ENCODE data around the gene HNRNPLL. TPM values are rescaled to one million over a fixed set of nuclear protein-coding genes. Genes with fewer than 3 reads are reported as not detected.

Gene HNRNPLL
- total and polyA plus RNA-seq, 2 of the 8 experiments (the other 6 are each of a cell fraction or from before 2014, with no cell fraction given): 18.6 to 69.3 TPM

- no peak for TF ChIP-seq RAD21 (IDR thresholded peaks at IDR 0.05 in 1 of 2, conservative IDR thresholded peaks at IDR 0.05 in 1 of 2; ENCODE audit: low read depth in 2 of 2, low read length in 2 of 2)
- Histone ChIP-seq H4K5ac (ENCODE audit: insufficient read length, low read depth, low read length) (no peak overlapping the region), H3K79me2 (ENCODE audit: control insufficient read depth in 1 of 2, insufficient read depth in 2 of 2, low read length in 2 of 2) (no peaks in the 10 kb centered on the region), H3K9me3 (ENCODE audit: insufficient read depth in 2 of 2, low read depth in 1 of 2, low read length in 1 of 2) (no peaks in the 10 kb centered on the region), H3K27me3 (replicated peaks in 1 of 4; ENCODE audit: control insufficient read depth in 3 of 4, extremely low read depth in 1 of 4, insufficient read depth in 3 of 4, low read length in 3 of 4) (no peaks in the 10 kb centered on the region), H3K56ac (replicated peaks; ENCODE audit: insufficient read length, low read depth, low read length) (no peak overlapping the region), H3K36me3 (ENCODE audit: control insufficient read depth in 2 of 4, insufficient read depth in 4 of 4, low read length in 3 of 4) (no peaks in the 10 kb centered on the region), H2AK5ac (ENCODE audit: low read depth, low read length) (no peak overlapping the region), H3K79me1 (ENCODE audit: low read depth, low read length) (no peaks in the 10 kb centered on the region), H2BK5ac (ENCODE audit: low read depth, low read length) (no peak overlapping the region), H2AFZ (ENCODE audit: low read length) (no peak overlapping the region), H3K27ac (ENCODE audit: low read depth, low read length) (no peak overlapping the region), H3K14ac (ENCODE audit: insufficient read length) (no peak overlapping the region), H2BK20ac (ENCODE audit: low read length) (no peak overlapping the region), H3K23ac (ENCODE audit: insufficient read length) (no peak overlapping the region), H4K91ac (replicated peaks; ENCODE audit: insufficient read length, low read length) (no peak overlapping the region), H3K4me1 (replicated peaks in 1 of 4; ENCODE audit: control insufficient read depth in 3 of 4, insufficient read depth in 4 of 4, low read length in 3 of 4) (no peaks in the 10 kb centered on the region), H3K4ac (replicated peaks; ENCODE audit: insufficient read length, low read depth, low read length) (no peak overlapping the region), H3K4me3 (ENCODE audit: extremely low read depth in 1 of 4, insufficient read depth in 2 of 4, low read depth in 3 of 4, low read length in 4 of 4) (no peak overlapping the region), H2BK15ac (ENCODE audit: low read length) (no peak overlapping the region), H3K4me2 (ENCODE audit: insufficient read depth in 1 of 2, low read depth in 2 of 2, low read length in 2 of 2) (no peak overlapping the region), H4K20me1 (replicated peaks in 1 of 2; ENCODE audit: control insufficient read depth in 1 of 2, insufficient read depth in 2 of 2, low read length in 2 of 2) (no peaks in the 10 kb centered on the region), H3K9ac (replicated peaks in 1 of 4; ENCODE audit: extremely low read depth in 1 of 4, low read depth in 3 of 4, low read length in 3 of 4) (no peak overlapping the region), H3K18ac (ENCODE audit: extremely low read depth, low read length) (no peak overlapping the region), H3K23me2 (ENCODE audit: low read depth, low read length) (no peaks in the 10 kb centered on the region), H4K8ac (ENCODE audit: extremely low read depth, insufficient read depth, low read length) (no peak overlapping the region), H2BK12ac (ENCODE audit: low read depth, low read length) (no peak overlapping the region), H2BK120ac (replicated peaks; ENCODE audit: low read depth, low read length) (no peak overlapping the region)
- POLR2A ChIA-PET (ENCODE audit: partially characterized antibody): no interaction called here
- FAIRE-seq: no peak
- no peak for DNase-seq (ENCODE audit: low read depth in 1 of 2, low spot score in 2 of 2)
- CTCF ChIA-PET (ENCODE audit: partially characterized antibody): interaction anchor here (0.6 kb wide), 1 partner anchor 976 kb away, joined by 3 read pairs; no protein-coding TSS in a partner anchor
- 87% methylated on average over 4 of the region's 4 CpGs; no CpG with 5 or more reads in 1 of the 2 experiments for WGBS, 2 experiments (ENCODE audit: extremely low coverage in 1 of 2, insufficient coverage in 1 of 2, insufficient read length in 1 of 2, insufficient replicate concordance in 2 of 2, low coverage in 1 of 2, low lambda C conversion rate in 2 of 2, missing lambda C conversion rate in 1 of 2)
Observed at GRCh38 chr2:38635139-38635538, 32.4 kb upstream of the HNRNPLL start.

Data from H1 (cell line).